Calu3 (cell line): ENCODE measurements around the gene KMT2E. TPM values are rescaled to one million over a fixed set of nuclear protein-coding genes. Genes with fewer than 3 reads are reported as not detected.

Source experiments
- BruUV-seq: library from RNA; stranded (reverse); fragments of 400-500 nt; replicated peaks from 2 replicates; lab custom pipeline; 2021; lab: Mats Ljungman, UMichigan
- CTCF ChIA-PET: fragments of 300-600 bp; sonication (Branson Sonifier 250); formaldehyde crosslinking; loops from one replicate; lab custom pipeline; 2022; ENCODE audit warnings: antibody characterized with exemption; lab: Charles Lee
- DNase-seq: peaks from one replicate; pipeline ENCODE4 v3.0.0; 2022
- H3K27ac Mint-ChIP-seq: one replicate; pipeline ENCODE4 v1.8.0; 2022; ENCODE audit warnings: mixed read lengths; ENCODE audit not compliant: unreplicated experiment
- H3K27me3 Mint-ChIP-seq: one replicate; pipeline ENCODE4 v1.8.0; 2022; ENCODE audit warnings: mixed read lengths; ENCODE audit not compliant: unreplicated experiment
- H3K36me3 Mint-ChIP-seq: one replicate; pipeline ENCODE4 v1.8.0; 2022; ENCODE audit warnings: mild to moderate bottlenecking, moderate library complexity, mixed read lengths; ENCODE audit not compliant: insufficient read depth, unreplicated experiment
- H3K4me1 Mint-ChIP-seq: one replicate; pipeline ENCODE4 v1.8.0; 2022; ENCODE audit warnings: mild to moderate bottlenecking, low read depth, mixed read lengths; ENCODE audit not compliant: unreplicated experiment
- H3K4me3 Mint-ChIP-seq: one replicate; pipeline ENCODE4 v1.8.0; 2022; ENCODE audit warnings: mild to moderate bottlenecking, low read depth, moderate library complexity, mixed read lengths; ENCODE audit not compliant: unreplicated experiment
- H3K9me3 Mint-ChIP-seq: one replicate; pipeline ENCODE4 v1.8.0; 2022; ENCODE audit warnings: low read depth, mixed read lengths; ENCODE audit not compliant: unreplicated experiment
- intact Hi-C: fragments of 100-400 bp; cut with micrococcal nuclease; formaldehyde crosslinking; loops from one replicate; pipeline ENCODE4 v1.10.0; 2022; ENCODE audit not compliant: unreplicated experiment
- total RNA-seq: library from RNA; stranded (reverse); gene quantifications from 2 replicates; pipeline ENCODE4 v1.2.3, GENCODE V29; 2022
- TF ChIP-seq, protein P1 (sequence below): fragments of 200-600 bp; IDR thresholded peaks from one replicate; pipeline ENCODE4 v1.8.0; 2022; ENCODE audit warnings: antibody characterized with exemption; ENCODE audit not compliant: unreplicated experiment

The KMT2E gene
- total RNA-seq, 1 experiment from 2014 or later = 39.1 TPM

DNA sequence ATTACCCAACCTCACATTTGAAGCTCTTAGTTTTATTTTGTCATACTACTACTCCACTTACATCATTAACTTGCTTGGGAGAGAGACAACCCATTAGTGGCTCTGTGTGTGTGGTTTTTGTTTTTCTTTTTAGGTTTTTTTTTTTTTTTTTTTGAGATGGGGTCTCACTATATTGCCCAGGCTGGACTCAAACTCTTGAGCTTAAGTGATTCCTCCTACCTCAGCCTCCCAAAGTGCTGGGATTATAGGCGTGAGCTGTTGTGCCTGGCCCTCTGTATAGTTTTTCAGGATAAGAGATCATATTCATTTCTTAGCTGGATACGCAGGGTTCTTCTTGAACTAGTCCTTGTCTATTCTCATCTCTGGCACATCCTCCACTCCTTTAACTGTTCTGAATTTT, 41.1 kb downstream of the KMT2E start:
- intact Hi-C loops = no loop called here
- no peak overlapping the region for H3K27ac Mint-ChIP-seq
- CTCF ChIA-PET = interaction anchor here (0.7 kb wide), 1 partner anchor 82 kb away, joined by 3 read pairs; no protein-coding TSS in a partner anchor
- no peak overlapping the region for H3K4me3 Mint-ChIP-seq
- TF ChIP-seq, protein P1, sequence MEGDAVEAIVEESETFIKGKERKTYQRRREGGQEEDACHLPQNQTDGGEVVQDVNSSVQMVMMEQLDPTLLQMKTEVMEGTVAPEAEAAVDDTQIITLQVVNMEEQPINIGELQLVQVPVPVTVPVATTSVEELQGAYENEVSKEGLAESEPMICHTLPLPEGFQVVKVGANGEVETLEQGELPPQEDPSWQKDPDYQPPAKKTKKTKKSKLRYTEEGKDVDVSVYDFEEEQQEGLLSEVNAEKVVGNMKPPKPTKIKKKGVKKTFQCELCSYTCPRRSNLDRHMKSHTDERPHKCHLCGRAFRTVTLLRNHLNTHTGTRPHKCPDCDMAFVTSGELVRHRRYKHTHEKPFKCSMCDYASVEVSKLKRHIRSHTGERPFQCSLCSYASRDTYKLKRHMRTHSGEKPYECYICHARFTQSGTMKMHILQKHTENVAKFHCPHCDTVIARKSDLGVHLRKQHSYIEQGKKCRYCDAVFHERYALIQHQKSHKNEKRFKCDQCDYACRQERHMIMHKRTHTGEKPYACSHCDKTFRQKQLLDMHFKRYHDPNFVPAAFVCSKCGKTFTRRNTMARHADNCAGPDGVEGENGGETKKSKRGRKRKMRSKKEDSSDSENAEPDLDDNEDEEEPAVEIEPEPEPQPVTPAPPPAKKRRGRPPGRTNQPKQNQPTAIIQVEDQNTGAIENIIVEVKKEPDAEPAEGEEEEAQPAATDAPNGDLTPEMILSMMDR = no peak
- H3K36me3 Mint-ChIP-seq = peaks cover 9% of the 10 kb centered on the region
- peaks cover 18% of the 10 kb centered on the region for H3K4me1 Mint-ChIP-seq
- H3K9me3 Mint-ChIP-seq = no peaks in the 10 kb centered on the region
- no peaks in the 10 kb centered on the region for H3K27me3 Mint-ChIP-seq
- DNase-seq = no peak
- BruUV-seq = no TSS peak

DNA sequence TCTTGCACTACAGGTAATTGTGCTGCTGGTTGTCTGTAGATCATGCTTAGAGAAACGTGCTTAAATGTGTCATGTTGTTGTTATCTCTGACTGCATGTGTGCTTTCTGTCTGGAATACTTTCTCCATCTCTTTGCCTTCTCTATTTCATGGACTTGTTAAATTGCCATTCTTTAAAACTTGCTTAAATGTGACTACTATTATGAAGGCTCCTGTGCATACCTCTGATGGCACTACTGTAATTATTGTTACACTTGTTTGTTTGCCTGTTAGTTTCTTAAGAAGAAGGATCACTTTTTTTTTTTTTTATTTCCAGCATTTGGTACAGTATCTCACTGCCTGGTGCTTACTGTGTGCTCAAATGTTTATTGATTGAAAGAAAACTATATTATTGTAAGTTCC, 41.6 kb downstream of the KMT2E start:
- DNase-seq = no peak

DNA sequence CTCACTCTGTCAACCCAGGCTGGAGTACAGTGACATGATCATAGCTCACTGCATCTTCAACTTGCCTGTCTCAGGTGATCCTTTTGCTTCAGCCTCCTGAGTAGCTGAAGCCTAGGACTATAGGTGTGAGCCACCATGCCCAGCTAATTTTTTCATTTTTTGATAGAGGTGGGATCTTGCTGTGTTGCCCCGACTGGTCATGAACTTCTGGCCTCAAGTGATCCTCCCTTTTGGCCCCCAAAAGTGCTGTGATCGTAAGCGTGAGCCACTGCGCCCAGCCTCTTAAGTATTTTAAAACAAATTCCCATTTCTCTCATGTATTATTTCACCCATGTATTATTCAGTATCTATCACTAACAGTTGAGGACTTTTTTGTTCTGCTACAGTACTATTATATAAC, 43.5 kb downstream of the KMT2E start:
- DNase-seq = no peak
- no peak overlapping the region for H3K4me3 Mint-ChIP-seq
- no peaks in the 10 kb centered on the region for H3K9me3 Mint-ChIP-seq
- H3K27ac Mint-ChIP-seq = no peak overlapping the region
- H3K36me3 Mint-ChIP-seq = no peaks in the 10 kb centered on the region
- intact Hi-C loops = no loop called here
- BruUV-seq = no TSS peak
- TF ChIP-seq, protein P1 = no peak
- no peaks in the 10 kb centered on the region for H3K27me3 Mint-ChIP-seq
- CTCF ChIA-PET = no interaction called here
- H3K4me1 Mint-ChIP-seq = no peaks in the 10 kb centered on the region

More for the DNA sequence above, 41.6 kb downstream of the KMT2E start:
- intact Hi-C loops = no loop called here
- CTCF ChIA-PET = no interaction called here
- TF ChIP-seq, protein P1 = no peak
- H3K27ac Mint-ChIP-seq = no peak overlapping the region
- BruUV-seq = no TSS peak
- peaks cover 18% of the 10 kb centered on the region for H3K4me1 Mint-ChIP-seq
- no peak overlapping the region for H3K4me3 Mint-ChIP-seq
- no peaks in the 10 kb centered on the region for H3K9me3 Mint-ChIP-seq
- no peaks in the 10 kb centered on the region for H3K27me3 Mint-ChIP-seq
- H3K36me3 Mint-ChIP-seq = peaks cover 9% of the 10 kb centered on the region

DNA sequence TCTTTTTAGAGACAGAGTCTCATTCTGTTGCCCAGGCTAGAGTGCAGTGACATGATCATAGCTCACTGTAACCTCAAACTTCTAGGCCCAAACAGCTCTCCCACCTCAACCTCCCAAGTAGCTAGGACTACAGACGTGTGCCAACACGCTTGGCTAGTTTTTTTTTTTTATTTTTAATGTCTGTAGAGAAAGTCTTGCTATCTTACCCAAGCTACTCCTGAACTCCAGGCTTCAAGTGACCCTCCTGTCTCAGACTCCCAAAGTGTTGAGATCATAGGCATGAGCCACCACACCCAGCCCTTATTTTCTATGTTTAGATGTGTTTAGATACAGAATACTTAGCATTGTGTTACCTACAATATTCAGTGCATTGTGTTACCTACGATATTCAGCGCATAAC, 46.4 kb downstream of the KMT2E start:
- no peak overlapping the region for H3K4me3 Mint-ChIP-seq
- H3K9me3 Mint-ChIP-seq = no peaks in the 10 kb centered on the region
- intact Hi-C loops = no loop called here
- H3K27me3 Mint-ChIP-seq = no peaks in the 10 kb centered on the region
- BruUV-seq = no TSS peak
- CTCF ChIA-PET = interaction anchor here (0.6 kb wide), 1 partner anchor 163 kb away, joined by 3 read pairs; no protein-coding TSS in a partner anchor
- TF ChIP-seq, protein P1 = no peak
- H3K4me1 Mint-ChIP-seq = no peaks in the 10 kb centered on the region
- DNase-seq = no peak
- no peak overlapping the region for H3K27ac Mint-ChIP-seq
- H3K36me3 Mint-ChIP-seq = peaks cover 15% of the 10 kb centered on the region
